Measurements from ENCODE around the gene OR51L1.

DNA sequence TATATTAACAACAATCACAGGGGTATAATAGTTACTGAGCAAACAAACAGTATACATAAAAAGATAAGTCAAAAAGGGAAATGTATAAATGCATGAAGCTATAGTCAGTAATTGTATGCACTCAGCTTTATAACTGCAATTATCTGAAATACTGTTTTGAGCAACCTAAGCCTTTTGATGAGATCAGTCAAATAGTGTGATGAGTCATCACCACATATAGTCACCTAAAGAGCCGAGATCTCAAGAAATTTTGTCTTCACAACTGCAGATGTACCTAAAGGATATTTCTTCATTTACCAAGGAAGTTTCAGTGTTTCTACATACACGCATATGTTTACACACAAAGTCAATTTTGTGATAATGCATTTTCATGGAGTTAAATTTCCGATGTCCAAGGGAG is 33.8 kb upstream of the OR51L1 start:
- TF ChIP-seq, protein P1, sequence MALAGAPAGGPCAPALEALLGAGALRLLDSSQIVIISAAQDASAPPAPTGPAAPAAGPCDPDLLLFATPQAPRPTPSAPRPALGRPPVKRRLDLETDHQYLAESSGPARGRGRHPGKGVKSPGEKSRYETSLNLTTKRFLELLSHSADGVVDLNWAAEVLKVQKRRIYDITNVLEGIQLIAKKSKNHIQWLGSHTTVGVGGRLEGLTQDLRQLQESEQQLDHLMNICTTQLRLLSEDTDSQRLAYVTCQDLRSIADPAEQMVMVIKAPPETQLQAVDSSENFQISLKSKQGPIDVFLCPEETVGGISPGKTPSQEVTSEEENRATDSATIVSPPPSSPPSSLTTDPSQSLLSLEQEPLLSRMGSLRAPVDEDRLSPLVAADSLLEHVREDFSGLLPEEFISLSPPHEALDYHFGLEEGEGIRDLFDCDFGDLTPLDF (CRISPR knock-in tag; IDR thresholded peaks at IDR 0.05): no peak
- TF ChIP-seq, protein P2, sequence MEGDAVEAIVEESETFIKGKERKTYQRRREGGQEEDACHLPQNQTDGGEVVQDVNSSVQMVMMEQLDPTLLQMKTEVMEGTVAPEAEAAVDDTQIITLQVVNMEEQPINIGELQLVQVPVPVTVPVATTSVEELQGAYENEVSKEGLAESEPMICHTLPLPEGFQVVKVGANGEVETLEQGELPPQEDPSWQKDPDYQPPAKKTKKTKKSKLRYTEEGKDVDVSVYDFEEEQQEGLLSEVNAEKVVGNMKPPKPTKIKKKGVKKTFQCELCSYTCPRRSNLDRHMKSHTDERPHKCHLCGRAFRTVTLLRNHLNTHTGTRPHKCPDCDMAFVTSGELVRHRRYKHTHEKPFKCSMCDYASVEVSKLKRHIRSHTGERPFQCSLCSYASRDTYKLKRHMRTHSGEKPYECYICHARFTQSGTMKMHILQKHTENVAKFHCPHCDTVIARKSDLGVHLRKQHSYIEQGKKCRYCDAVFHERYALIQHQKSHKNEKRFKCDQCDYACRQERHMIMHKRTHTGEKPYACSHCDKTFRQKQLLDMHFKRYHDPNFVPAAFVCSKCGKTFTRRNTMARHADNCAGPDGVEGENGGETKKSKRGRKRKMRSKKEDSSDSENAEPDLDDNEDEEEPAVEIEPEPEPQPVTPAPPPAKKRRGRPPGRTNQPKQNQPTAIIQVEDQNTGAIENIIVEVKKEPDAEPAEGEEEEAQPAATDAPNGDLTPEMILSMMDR (CRISPR knock-in tag; IDR thresholded peaks at IDR 0.05): no peak
- TF ChIP-seq, protein P3, sequence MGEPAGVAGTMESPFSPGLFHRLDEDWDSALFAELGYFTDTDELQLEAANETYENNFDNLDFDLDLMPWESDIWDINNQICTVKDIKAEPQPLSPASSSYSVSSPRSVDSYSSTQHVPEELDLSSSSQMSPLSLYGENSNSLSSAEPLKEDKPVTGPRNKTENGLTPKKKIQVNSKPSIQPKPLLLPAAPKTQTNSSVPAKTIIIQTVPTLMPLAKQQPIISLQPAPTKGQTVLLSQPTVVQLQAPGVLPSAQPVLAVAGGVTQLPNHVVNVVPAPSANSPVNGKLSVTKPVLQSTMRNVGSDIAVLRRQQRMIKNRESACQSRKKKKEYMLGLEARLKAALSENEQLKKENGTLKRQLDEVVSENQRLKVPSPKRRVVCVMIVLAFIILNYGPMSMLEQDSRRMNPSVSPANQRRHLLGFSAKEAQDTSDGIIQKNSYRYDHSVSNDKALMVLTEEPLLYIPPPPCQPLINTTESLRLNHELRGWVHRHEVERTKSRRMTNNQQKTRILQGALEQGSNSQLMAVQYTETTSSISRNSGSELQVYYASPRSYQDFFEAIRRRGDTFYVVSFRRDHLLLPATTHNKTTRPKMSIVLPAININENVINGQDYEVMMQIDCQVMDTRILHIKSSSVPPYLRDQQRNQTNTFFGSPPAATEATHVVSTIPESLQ (CRISPR knock-in tag; conservative IDR thresholded peaks at IDR 0.05): no peak
- TF ChIP-seq TARDBP (CRISPR knock-in tag; IDR thresholded peaks at IDR 0.05): no peak
- TF ChIP-seq NFYB (CRISPR knock-in tag; IDR thresholded peaks at IDR 0.05): no peak
- no peak for TF ChIP-seq HDAC2 (CRISPR knock-in tag; IDR thresholded peaks at IDR 0.05)
- TF ChIP-seq, protein P4, sequence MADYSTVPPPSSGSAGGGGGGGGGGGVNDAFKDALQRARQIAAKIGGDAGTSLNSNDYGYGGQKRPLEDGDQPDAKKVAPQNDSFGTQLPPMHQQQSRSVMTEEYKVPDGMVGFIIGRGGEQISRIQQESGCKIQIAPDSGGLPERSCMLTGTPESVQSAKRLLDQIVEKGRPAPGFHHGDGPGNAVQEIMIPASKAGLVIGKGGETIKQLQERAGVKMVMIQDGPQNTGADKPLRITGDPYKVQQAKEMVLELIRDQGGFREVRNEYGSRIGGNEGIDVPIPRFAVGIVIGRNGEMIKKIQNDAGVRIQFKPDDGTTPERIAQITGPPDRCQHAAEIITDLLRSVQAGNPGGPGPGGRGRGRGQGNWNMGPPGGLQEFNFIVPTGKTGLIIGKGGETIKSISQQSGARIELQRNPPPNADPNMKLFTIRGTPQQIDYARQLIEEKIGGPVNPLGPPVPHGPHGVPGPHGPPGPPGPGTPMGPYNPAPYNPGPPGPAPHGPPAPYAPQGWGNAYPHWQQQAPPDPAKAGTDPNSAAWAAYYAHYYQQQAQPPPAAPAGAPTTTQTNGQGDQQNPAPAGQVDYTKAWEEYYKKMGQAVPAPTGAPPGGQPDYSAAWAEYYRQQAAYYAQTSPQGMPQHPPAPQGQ (CRISPR knock-in tag; IDR thresholded peaks at IDR 0.05; ENCODE audit: borderline replicate concordance): no peak
- TF ChIP-seq, protein P5, sequence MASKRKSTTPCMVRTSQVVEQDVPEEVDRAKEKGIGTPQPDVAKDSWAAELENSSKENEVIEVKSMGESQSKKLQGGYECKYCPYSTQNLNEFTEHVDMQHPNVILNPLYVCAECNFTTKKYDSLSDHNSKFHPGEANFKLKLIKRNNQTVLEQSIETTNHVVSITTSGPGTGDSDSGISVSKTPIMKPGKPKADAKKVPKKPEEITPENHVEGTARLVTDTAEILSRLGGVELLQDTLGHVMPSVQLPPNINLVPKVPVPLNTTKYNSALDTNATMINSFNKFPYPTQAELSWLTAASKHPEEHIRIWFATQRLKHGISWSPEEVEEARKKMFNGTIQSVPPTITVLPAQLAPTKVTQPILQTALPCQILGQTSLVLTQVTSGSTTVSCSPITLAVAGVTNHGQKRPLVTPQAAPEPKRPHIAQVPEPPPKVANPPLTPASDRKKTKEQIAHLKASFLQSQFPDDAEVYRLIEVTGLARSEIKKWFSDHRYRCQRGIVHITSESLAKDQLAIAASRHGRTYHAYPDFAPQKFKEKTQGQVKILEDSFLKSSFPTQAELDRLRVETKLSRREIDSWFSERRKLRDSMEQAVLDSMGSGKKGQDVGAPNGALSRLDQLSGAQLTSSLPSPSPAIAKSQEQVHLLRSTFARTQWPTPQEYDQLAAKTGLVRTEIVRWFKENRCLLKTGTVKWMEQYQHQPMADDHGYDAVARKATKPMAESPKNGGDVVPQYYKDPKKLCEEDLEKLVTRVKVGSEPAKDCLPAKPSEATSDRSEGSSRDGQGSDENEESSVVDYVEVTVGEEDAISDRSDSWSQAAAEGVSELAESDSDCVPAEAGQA (IDR thresholded peaks at IDR 0.05; ENCODE audit: low read depth): no peak
- TF ChIP-seq, protein P5 (CRISPR knock-in tag; IDR thresholded peaks at IDR 0.05; ENCODE audit: borderline replicate concordance): no peak
- no peak for TF ChIP-seq POLR2AphosphoS5 (IDR thresholded peaks at IDR 0.05; ENCODE audit: low read depth, low read length)
- TF ChIP-seq TCF7L2 (IDR thresholded peaks at IDR 0.05; ENCODE audit: low read depth, low read length): no peak
- TF ChIP-seq ZNF292 (CRISPR knock-in tag; IDR thresholded peaks at IDR 0.05; ENCODE audit: borderline replicate concordance, low read depth): no peak
- TF ChIP-seq MAFK (conservative IDR thresholded peaks at IDR 0.05 in 1 of 2, IDR thresholded peaks at IDR 0.05 in 1 of 2; ENCODE audit: low read length in 2 of 2): no peak
- no peak for TF ChIP-seq EZH2 (conservative IDR thresholded peaks at IDR 0.05; ENCODE audit: low read depth, low read length)
